Tongue (tissue), 2 donors: ENCODE data around the gene COASY. TPM values are rescaled to one million over a fixed set of nuclear protein-coding genes. Genes with fewer than 3 reads are reported as not detected.

Source experiments
- DNase-seq: peaks from one replicate; pipeline ENCODE4 v3.0.0-alpha.2; 2015
- total RNA-seq: library from RNA; depleted of rRNA; stranded (reverse); fragments of >200 nt; gene quantifications from one replicate; pipeline ENCODE4 v1.2.3, GENCODE V29; 2014

Gene COASY
- total RNA-seq, 1 donor from 2014 or later: 20.4 TPM

DNA sequence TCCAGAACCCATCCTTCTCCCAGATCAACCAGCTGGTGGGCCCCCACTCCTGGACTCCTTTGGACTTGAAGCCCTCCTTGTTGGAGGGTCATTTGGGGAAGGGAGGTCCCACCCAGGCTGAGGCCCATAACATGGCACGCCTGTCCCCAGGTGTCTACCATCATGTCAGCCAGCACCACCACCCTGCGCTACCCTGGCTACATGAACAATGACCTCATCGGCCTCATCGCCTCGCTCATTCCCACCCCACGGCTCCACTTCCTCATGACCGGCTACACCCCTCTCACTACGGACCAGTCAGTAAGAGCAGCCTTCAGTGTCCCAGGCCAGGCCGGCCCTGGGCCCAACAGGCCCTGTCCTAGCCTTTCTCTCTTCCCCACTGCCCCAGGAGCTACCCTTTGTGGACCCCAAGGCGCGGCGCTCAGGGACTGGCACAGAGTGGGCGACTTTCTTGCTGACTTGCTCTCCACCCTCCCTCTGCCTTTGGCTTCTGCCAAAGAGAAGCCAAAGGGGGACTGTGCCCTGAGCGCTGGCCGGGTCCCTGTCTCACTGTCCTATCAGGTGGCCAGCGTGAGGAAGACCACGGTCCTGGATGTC lies 51.8 kb downstream of the COASY start:
- DNase-seq: no peak

Other genes starting within 250 kb of the COASY start
- gene STAT3, start 173.7 kb upstream of the COASY start, total RNA-seq: 158 TPM
- 336 TPM for gene CAVIN1, start 138.9 kb upstream of the COASY start, total RNA-seq
- gene ATP6V0A1, start 103.3 kb upstream of the COASY start, total RNA-seq: 69.5 TPM
- gene NAGLU, start 25.9 kb upstream of the COASY start, total RNA-seq: 31.9 TPM
- gene HSD17B1, start 9.2 kb upstream of the COASY start, total RNA-seq: 0.21 TPM
- 30.2 TPM for gene MLX, start 5.0 kb downstream of the COASY start, total RNA-seq
- gene PSMC3IP, start 15.6 kb downstream of the COASY start, total RNA-seq: 3.0 TPM
- 52.6 TPM for gene RETREG3, start 47.2 kb downstream of the COASY start, total RNA-seq
- gene TUBG1, start 47.5 kb downstream of the COASY start, total RNA-seq: 21.1 TPM
- 6.2 TPM for gene TUBG2, start 97.1 kb downstream of the COASY start, total RNA-seq
- 38.9 TPM for gene PLEKHH3, start 114.8 kb downstream of the COASY start, total RNA-seq
- 1.5 TPM for gene CCR10, start 119.7 kb downstream of the COASY start, total RNA-seq
- gene CNTNAP1, start 120.4 kb downstream of the COASY start, total RNA-seq: 14.7 TPM
- 35.6 TPM for gene EZH1, start 182.9 kb downstream of the COASY start, total RNA-seq
- 11.9 TPM for gene RAMP2, start 199.1 kb downstream of the COASY start, total RNA-seq
- gene VPS25, start 211.3 kb downstream of the COASY start, total RNA-seq: 40.3 TPM
- not detected for gene WNK4, start 218.5 kb downstream of the COASY start, total RNA-seq
- gene COA3, start 236.6 kb downstream of the COASY start, total RNA-seq: 50.7 TPM
- not detected for gene CNTD1, start 236.7 kb downstream of the COASY start, total RNA-seq